ENCODE measurements around the gene CLDN6. TPM values are rescaled to one million over a fixed set of nuclear protein-coding genes. Genes with fewer than 3 reads are reported as not detected.
A peak's percentile ranks its signal among the peaks of the same experiment; 100 is the strongest.

The CLDN6 gene
- total and polyA plus RNA-seq, 2 of the 13 experiments (the other 11 are each of a cell fraction or from before 2014, with no cell fraction given), result 5.9 to 7.6 TPM

DNA sequence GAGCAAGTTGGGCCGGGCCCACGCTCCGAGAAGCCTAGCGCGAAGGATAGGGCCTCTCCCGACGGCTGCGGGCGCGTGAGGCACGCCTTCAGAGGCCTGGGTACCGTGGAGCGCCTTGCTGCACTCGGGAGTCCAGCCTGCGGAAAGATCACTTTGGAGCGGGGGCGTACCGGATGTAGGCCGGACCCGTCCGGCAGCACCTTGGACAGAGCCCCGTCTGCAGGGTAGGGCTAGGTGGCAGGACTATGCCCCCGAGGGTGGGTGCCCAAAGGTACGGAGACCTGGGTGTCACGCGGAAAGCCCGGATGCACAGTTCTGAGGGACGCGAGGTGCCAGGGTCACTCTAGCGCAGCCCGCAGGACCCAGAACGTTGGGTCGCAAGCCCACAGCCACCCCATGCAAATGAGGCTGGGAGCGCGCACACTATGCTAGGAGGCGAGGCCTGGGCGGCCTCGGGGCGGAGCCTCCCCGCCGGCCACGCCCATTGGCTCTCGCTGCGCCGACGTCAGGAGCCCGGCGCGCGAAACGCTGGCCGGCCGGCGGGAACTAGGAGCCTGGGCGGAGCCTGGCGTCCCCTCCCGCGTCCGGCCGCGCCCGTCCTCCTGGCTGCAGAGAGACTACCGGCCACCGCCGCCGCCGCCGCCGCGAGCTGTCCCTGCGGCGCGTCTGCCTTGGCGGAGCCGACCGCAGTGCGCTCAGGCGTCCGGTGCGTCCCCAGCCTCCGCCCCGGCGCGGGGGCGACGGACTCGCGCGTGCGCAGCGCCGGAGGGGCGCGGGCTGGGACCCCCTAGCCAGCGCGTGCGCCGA is 49.0 kb downstream of the CLDN6 start, which contains the start of gene PAQR4 (continued):
- peak; percentile 89 for TF ChIP-seq ZBTB25 (CRISPR knock-in tag; IDR thresholded peaks at IDR 0.05)
- 0 out of 2 replicates have a peak, but pooled peaks have one; percentile 12 for TF ChIP-seq ZKSCAN5 (CRISPR knock-in tag; IDR thresholded peaks at IDR 0.05)
- TF ChIP-seq, protein P1, sequence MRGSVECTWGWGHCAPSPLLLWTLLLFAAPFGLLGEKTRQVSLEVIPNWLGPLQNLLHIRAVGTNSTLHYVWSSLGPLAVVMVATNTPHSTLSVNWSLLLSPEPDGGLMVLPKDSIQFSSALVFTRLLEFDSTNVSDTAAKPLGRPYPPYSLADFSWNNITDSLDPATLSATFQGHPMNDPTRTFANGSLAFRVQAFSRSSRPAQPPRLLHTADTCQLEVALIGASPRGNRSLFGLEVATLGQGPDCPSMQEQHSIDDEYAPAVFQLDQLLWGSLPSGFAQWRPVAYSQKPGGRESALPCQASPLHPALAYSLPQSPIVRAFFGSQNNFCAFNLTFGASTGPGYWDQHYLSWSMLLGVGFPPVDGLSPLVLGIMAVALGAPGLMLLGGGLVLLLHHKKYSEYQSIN (CRISPR knock-in tag; IDR thresholded peaks at IDR 0.05; ENCODE audit: borderline replicate concordance), result no peak; the same call in 1 of the 2 replicates
- no peak for TF ChIP-seq ZNF17 (CRISPR knock-in tag; IDR thresholded peaks at IDR 0.05)
- peak; percentile 90; the same call in 1 of the 2 replicates for TF ChIP-seq ZNF557 (CRISPR knock-in tag; IDR thresholded peaks at IDR 0.05)
- no peak for TF ChIP-seq ZFAT (CRISPR knock-in tag; conservative IDR thresholded peaks at IDR 0.05)
- TF ChIP-seq, protein P2, sequence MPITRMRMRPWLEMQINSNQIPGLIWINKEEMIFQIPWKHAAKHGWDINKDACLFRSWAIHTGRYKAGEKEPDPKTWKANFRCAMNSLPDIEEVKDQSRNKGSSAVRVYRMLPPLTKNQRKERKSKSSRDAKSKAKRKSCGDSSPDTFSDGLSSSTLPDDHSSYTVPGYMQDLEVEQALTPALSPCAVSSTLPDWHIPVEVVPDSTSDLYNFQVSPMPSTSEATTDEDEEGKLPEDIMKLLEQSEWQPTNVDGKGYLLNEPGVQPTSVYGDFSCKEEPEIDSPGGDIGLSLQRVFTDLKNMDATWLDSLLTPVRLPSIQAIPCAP (CRISPR knock-in tag; IDR thresholded peaks at IDR 0.05; ENCODE audit: low read depth), result 0 out of 2 replicates have a peak, but pooled peaks have one; percentile 68
- peak; percentile 95 for TF ChIP-seq ZNF230 (CRISPR knock-in tag; IDR thresholded peaks at IDR 0.05)
- TF ChIP-seq PHF5A (CRISPR knock-in tag; IDR thresholded peaks at IDR 0.05; ENCODE audit: low read depth, unreplicated experiment), result no peak
- peak; percentile 53; the same call in 1 of the 2 replicates for TF ChIP-seq SIX1 (CRISPR knock-in tag; IDR thresholded peaks at IDR 0.05; ENCODE audit: borderline replicate concordance)
- no peak for TF ChIP-seq ZNF33A (CRISPR knock-in tag; IDR thresholded peaks at IDR 0.05; ENCODE audit: borderline replicate concordance)
- TF ChIP-seq, protein P3, sequence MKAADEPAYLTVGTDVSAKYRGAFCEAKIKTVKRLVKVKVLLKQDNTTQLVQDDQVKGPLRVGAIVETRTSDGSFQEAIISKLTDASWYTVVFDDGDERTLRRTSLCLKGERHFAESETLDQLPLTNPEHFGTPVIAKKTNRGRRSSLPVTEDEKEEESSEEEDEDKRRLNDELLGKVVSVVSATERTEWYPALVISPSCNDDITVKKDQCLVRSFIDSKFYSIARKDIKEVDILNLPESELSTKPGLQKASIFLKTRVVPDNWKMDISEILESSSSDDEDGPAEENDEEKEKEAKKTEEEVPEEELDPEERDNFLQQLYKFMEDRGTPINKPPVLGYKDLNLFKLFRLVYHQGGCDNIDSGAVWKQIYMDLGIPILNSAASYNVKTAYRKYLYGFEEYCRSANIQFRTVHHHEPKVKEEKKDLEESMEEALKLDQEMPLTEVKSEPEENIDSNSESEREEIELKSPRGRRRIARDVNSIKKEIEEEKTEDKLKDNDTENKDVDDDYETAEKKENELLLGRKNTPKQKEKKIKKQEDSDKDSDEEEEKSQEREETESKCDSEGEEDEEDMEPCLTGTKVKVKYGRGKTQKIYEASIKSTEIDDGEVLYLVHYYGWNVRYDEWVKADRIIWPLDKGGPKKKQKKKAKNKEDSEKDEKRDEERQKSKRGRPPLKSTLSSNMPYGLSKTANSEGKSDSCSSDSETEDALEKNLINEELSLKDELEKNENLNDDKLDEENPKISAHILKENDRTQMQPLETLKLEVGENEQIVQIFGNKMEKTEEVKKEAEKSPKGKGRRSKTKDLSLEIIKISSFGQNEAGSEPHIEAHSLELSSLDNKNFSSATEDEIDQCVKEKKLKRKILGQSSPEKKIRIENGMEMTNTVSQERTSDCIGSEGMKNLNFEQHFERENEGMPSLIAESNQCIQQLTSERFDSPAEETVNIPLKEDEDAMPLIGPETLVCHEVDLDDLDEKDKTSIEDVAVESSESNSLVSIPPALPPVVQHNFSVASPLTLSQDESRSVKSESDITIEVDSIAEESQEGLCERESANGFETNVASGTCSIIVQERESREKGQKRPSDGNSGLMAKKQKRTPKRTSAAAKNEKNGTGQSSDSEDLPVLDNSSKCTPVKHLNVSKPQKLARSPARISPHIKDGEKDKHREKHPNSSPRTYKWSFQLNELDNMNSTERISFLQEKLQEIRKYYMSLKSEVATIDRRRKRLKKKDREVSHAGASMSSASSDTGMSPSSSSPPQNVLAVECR (CRISPR knock-in tag; IDR thresholded peaks at IDR 0.05; ENCODE audit: borderline replicate concordance), result peak; percentile 98
- peak; percentile 81 for TF ChIP-seq MEIS2 (CRISPR knock-in tag; IDR thresholded peaks at IDR 0.05)
- no peak for TF ChIP-seq ZSCAN30 (CRISPR knock-in tag; IDR thresholded peaks at IDR 0.05)
- TF ChIP-seq GFI1 (CRISPR knock-in tag; IDR thresholded peaks at IDR 0.05; ENCODE audit: borderline replicate concordance), result peak; percentile 74
- no peak for TF ChIP-seq ZNF10 (CRISPR knock-in tag; IDR thresholded peaks at IDR 0.05; ENCODE audit: borderline replicate concordance, low read depth)
- TF ChIP-seq ZNF891 (CRISPR knock-in tag; IDR thresholded peaks at IDR 0.05), result peak; percentile 94
- TF ChIP-seq ZNF276 (CRISPR knock-in tag; IDR thresholded peaks at IDR 0.05; ENCODE audit: low read depth), result no peak
- TF ChIP-seq NFKB2 (CRISPR knock-in tag; IDR thresholded peaks at IDR 0.05; ENCODE audit: borderline replicate concordance), result peak; percentile 99
- TF ChIP-seq MTF2 (CRISPR knock-in tag; IDR thresholded peaks at IDR 0.05; ENCODE audit: borderline replicate concordance), result no peak
